GM10266 (cell line): ENCODE results near the gene TRAM2.

Experiments used
- DNase-seq: peaks from one replicate; pipeline ENCODE4 v3.0.0; 2012; ENCODE audit errors: extremely low spot score
- TF ChIP-seq, protein P1 (sequence below): IDR thresholded peaks from 2 replicates; pipeline ENCODE4 v1.5.1; 2012; ENCODE audit warnings: mild to moderate bottlenecking, low read depth; ENCODE audit not compliant: control insufficient read depth, insufficient read depth; ENCODE audit errors: missing control alignments

The TRAM2 gene

DNA sequence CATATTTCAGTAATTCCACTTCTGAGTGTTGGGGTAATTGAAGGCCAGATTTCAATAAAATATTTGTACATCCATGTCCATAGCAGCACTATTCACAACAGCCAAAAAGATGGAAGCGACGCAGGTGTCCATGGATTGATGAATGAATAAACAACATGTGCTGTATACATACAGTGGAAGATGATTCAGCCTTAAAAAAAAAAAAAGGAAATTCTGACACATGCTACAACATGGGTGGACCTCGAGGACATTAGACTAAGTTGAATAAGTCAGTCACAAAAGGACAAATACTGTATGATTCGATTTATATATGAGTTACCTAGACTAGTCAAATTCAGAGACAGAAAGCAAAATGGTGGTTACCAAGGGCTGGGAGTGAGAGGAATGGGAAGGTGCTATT, 57.2 kb downstream of the TRAM2 start:
- TF ChIP-seq, protein P1, sequence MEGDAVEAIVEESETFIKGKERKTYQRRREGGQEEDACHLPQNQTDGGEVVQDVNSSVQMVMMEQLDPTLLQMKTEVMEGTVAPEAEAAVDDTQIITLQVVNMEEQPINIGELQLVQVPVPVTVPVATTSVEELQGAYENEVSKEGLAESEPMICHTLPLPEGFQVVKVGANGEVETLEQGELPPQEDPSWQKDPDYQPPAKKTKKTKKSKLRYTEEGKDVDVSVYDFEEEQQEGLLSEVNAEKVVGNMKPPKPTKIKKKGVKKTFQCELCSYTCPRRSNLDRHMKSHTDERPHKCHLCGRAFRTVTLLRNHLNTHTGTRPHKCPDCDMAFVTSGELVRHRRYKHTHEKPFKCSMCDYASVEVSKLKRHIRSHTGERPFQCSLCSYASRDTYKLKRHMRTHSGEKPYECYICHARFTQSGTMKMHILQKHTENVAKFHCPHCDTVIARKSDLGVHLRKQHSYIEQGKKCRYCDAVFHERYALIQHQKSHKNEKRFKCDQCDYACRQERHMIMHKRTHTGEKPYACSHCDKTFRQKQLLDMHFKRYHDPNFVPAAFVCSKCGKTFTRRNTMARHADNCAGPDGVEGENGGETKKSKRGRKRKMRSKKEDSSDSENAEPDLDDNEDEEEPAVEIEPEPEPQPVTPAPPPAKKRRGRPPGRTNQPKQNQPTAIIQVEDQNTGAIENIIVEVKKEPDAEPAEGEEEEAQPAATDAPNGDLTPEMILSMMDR, result no peak
- DNase-seq, result no peak

DNA sequence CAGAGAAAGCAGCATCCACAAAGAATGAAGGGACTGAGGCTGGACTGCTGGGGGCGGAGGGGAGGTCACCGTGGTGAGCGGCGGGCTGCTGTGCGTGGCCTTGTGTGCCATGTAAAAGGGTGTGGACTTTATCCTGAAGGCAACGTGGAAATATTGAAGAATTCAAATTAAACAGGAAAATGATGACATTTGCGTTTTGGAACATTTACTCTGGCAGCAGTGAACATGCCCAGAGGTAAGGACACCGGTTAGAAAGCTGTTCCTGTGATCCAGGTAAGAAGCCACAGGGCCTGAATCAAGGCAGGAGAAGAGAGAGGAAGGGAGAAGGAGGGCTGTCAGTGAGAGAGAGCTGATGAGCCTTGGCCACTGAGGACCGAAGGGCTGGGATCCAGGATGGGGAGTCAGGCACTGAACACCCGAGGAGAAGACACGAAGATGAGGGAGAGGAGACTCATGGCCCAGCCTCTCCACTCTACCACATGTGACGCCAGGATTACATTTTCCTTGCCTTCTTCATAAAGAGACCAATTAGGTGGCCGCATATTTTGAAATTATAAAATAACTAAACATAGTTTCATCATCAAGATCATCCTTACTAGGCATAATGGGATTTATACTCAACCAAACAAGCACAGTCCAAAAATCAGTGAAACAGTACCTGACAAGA, 58.4 kb downstream of the TRAM2 start:
- no peak for DNase-seq
- TF ChIP-seq, protein P1, result no peak

DNA sequence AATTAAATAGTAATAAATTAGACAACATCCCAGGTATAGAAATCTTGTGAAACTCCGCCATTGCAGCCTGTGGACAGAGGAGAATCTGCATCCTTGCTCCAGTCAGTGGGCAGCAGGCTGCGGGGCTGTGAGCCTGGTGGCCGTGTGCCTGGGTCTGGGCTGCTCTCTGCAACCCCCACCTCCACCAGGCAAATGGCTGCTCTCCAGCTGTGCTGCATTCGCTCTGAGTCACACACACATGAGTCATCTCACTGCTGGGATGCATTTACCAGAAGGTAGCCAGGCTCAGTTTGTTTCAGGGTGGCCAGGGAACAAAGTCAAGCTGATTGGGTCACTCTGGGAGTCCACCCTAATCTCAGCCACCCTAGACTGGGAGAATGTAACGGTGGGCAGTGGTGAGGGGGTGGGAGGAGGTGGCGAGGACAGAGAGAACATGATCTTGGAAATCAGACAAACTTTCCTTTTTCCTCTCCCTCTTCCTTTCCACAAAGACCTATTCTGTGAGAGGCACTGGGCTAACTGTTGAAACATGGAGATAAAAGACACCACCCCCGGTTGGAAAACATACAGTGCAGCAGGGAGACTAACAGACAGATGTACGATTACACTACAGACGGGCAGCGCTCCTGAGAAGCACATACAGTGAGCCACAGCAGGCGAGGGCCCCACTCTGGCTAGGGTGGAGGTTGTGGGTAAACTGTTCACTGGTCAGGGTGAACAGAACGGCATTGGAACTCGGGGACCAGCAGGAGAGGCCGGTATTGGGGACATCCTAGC, 59.2 kb downstream of the TRAM2 start:
- no peak for DNase-seq
- TF ChIP-seq, protein P1, result no peak

DNA sequence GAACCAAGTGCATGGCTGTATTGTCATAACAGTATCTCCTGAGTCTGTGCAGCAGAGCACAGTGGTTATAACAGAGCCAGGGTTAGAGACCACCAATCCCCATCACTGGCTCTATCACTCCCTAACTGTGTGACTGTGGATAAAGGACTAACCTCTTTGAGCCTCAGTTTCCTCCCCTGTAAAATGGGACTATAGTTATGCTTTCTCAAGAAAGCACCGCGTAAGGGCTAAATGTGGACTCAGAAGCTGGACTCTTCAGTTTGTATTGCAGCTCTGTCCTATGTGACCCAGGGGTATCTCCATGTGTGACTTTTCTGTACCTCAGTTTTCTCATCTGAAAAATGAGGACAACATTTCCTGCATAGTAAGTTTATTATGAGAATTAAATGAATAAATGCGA, 59.9 kb downstream of the TRAM2 start:
- TF ChIP-seq, protein P1, result no peak
- no peak for DNase-seq

DNA sequence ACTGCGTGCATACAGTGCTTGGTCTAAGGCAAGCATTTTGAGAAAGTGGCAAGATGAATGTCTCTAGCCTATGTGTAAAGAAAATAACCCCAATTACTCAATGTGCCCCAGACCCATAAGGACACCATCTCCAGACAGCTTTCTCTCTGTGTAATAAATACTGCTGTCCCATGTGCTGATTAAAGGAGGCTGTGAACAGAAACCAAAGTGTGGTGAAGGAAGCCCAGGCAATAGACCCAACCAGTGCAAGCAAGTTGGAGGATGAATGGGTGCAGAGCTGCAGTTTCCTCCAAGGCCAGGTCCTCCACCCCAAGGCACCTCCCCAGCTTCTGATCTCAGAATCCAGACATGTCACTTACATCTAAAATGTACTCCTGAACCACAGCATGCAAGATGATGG, 60.6 kb downstream of the TRAM2 start:
- TF ChIP-seq, protein P1, result no peak
- DNase-seq, result no peak

DNA sequence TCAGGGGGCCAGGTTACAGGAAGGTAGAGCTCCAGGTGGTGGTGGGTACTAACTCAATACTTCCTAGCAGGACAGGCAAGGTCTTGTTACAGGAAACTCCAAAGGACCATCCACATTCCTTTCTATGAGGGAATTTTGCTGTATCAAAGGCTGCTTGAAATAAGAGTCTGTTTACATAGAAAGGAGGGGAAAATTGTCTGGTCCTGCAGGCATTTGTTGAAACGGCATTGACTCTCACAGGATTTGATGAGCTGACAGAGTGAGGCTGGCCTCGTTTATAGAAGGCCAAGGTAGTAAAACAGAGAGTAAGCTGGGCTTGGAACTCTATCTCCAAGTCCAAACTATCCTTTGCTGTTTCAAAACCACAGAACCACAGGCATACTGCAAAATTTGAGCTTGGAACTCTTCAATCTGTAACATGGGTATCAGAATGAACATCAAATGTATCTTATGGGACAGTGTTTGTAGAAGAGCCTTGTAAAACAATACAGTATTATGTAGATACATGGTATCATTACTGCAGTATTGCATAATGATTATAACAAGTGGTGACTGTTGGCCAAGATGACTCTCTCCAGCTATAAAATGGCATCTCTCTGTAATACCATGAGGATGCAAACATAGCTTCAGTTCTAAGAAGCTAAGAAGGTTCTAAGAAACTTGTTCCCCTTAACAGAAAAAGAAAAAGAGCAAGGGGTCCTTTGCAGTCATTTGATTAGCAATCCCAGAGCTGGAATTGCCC, 61.5 kb downstream of the TRAM2 start:
- no peak for DNase-seq
- TF ChIP-seq, protein P1, result no peak

DNA sequence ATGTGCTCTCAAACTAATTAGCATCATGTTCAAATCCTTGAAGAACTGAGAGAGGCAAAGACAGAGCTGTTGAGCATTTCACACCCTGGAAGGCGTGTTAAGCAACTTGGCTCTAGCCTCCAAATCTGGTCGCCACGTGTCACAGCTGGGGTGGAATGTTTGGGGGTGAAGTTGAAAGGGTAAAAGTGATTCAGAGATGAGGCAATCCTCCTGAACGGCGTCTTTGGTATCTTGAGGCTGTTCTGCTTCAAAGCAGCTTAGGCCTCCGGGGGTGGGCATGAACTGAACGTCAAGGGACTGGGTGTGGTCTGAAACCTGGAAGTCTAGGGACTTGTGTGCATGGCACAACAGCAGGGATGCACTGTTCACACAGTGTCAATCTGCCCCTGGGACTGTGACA, 62.3 kb downstream of the TRAM2 start:
- DNase-seq, result no peak
- TF ChIP-seq, protein P1, result no peak
